Activated naive CD8-positive, alpha-beta T cell treated with anti-CD3 and anti-CD28 coated beads, Interleukin-2, amount 50 U/mL, for 24 hours (primary cell): ENCODE results near the gene DHRS12.

Source experiments
- ATAC-seq: fragments of 150-1000 bp; cut with Tn5 transposase; one replicate; pipeline ENCODE4 v1.10.0; 2021
- DNase-seq: peaks from one replicate; pipeline ENCODE4 v3.0.0; 2021
- H3K27ac Mint-ChIP-seq: one replicate; pipeline ENCODE4 v1.8.0; 2021; ENCODE audit warnings: mild to moderate bottlenecking, mixed read lengths
- H3K27me3 Mint-ChIP-seq: one replicate; pipeline ENCODE4 v1.8.0; 2021; ENCODE audit warnings: mixed read lengths
- H3K36me3 Mint-ChIP-seq: one replicate; pipeline ENCODE4 v1.8.0; 2021; ENCODE audit warnings: low read depth, mixed read lengths
- H3K4me1 Mint-ChIP-seq: one replicate; pipeline ENCODE4 v1.8.0; 2021; ENCODE audit warnings: mixed read lengths
- H3K4me3 Mint-ChIP-seq: one replicate; pipeline ENCODE4 v1.8.0; 2021; ENCODE audit warnings: mild to moderate bottlenecking, moderate library complexity, mixed read lengths
- H3K9me3 Mint-ChIP-seq: one replicate; pipeline ENCODE4 v1.8.0; 2021; ENCODE audit warnings: mixed read lengths

DHRS12 gene

GRCh38 chr13:51730927-51731326, 73.0 kb downstream of the DHRS12 start:
- Mint-ChIP-seq H3K27me3 (no peaks in the 10 kb centered on the region), H3K4me1 (peaks cover 12% of the 10 kb centered on the region), H3K27ac (no peak overlapping the region), H3K9me3 (no peaks in the 10 kb centered on the region), H3K4me3 (no peak overlapping the region), H3K36me3 (peaks cover 14% of the 10 kb centered on the region)
- ATAC-seq (no peak), DNase-seq (no peak)

- peaks cover 10% of the 10 kb centered on the region for H3K4me1 Mint-ChIP-seq
- peak; percentile 88 for ATAC-seq
- no peak overlapping the region for H3K27ac Mint-ChIP-seq
- H3K9me3 Mint-ChIP-seq: no peaks in the 10 kb centered on the region
- H3K36me3 Mint-ChIP-seq: peaks cover 12% of the 10 kb centered on the region
- DNase-seq: peak; percentile 59
- no peak overlapping the region for H3K4me3 Mint-ChIP-seq
- H3K27me3 Mint-ChIP-seq: no peaks in the 10 kb centered on the region
Measured at GRCh38 chr13:51729866-51730553, 74.0 kb downstream of the DHRS12 start.

- DNase-seq (no peak), ATAC-seq (no peak)
- Mint-ChIP-seq H3K27ac (no peak overlapping the region), H3K4me3 (no peak overlapping the region), H3K27me3 (no peaks in the 10 kb centered on the region), H3K9me3 (no peaks in the 10 kb centered on the region), H3K4me1 (peaks cover 6% of the 10 kb centered on the region), H3K36me3 (peaks cover 12% of the 10 kb centered on the region)
Measured at GRCh38 chr13:51728972-51729371, 75.0 kb downstream of the DHRS12 start.

GRCh38 chr13:51728275-51728673, 75.7 kb downstream of the DHRS12 start:
- peak overlapping the region; percentile 52 for H3K27ac Mint-ChIP-seq
- ATAC-seq: no peak
- H3K4me3 Mint-ChIP-seq: no peak overlapping the region
- no peaks in the 10 kb centered on the region for H3K27me3 Mint-ChIP-seq
- peaks cover 12% of the 10 kb centered on the region for H3K36me3 Mint-ChIP-seq
- no peaks in the 10 kb centered on the region for H3K9me3 Mint-ChIP-seq
- no peak for DNase-seq
- peaks cover 4% of the 10 kb centered on the region for H3K4me1 Mint-ChIP-seq

DNA sequence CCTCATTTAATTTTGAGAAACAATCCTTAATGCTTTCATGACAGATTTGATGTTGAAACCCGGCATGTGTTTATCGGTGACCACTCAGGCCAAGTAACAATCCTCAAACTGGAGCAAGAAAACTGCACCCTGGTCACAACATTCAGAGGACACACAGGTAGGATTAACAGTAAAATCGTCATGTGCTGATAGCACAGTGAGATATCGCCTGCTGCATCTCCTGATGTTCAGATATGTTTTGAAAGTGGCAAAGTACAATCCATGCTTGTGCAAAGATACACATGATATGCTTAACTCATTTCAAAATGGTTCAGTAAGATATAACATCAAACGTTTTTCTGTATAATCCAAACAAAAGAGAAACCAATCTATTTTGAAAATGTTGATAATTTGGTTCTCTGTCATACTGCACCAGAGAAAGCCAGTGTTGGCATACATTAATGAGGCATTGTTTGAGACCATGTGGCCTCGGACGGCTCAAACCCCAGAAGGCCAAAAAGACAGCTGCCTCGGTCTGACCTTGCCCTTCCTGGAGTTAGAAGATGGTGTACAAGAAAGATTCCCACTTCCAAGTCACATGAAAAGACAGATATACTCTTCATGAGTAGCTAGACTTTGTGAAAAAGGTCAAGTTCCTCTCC, 76.2 kb downstream of the DHRS12 start:
- H3K4me1 Mint-ChIP-seq: peaks cover 4% of the 10 kb centered on the region
- no peaks in the 10 kb centered on the region for H3K9me3 Mint-ChIP-seq
- peaks cover 12% of the 10 kb centered on the region for H3K36me3 Mint-ChIP-seq
- H3K27me3 Mint-ChIP-seq: no peaks in the 10 kb centered on the region
- no peak for DNase-seq
- ATAC-seq: no peak
- no peak overlapping the region for H3K4me3 Mint-ChIP-seq
- no peak overlapping the region for H3K27ac Mint-ChIP-seq

- H3K36me3 Mint-ChIP-seq: peaks cover 11% of the 10 kb centered on the region
- no peak overlapping the region for H3K27ac Mint-ChIP-seq
- no peak for ATAC-seq
- no peak overlapping the region for H3K4me3 Mint-ChIP-seq
- no peaks in the 10 kb centered on the region for H3K9me3 Mint-ChIP-seq
- H3K4me1 Mint-ChIP-seq: peaks cover 4% of the 10 kb centered on the region
- H3K27me3 Mint-ChIP-seq: no peaks in the 10 kb centered on the region
- no peak for DNase-seq
Measured at GRCh38 chr13:51726446-51727193, 77.3 kb downstream of the DHRS12 start.

DNA sequence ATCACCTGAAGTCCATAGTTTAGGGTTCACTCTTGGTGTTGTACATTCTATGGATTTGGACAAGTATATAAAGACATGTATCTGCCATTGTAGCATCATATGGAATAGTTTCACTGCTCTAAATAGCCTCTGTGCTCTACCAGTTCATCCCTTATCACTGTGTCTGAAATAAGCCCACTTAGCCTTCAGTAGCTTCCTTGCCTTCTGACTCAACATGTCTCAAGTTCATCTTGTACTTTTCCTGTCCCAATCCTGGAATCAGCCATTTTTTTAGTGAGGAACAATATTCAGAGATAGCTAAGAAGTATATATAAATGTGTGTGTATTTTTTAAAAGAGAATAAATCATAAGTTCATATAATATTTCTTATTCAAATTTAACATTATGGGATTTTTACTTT, 79.2 kb downstream of the DHRS12 start:
- no peak overlapping the region for H3K4me3 Mint-ChIP-seq
- no peaks in the 10 kb centered on the region for H3K27me3 Mint-ChIP-seq
- no peak for ATAC-seq
- DNase-seq: no peak
- H3K27ac Mint-ChIP-seq: no peak overlapping the region
- H3K4me1 Mint-ChIP-seq: peaks cover 6% of the 10 kb centered on the region
- no peaks in the 10 kb centered on the region for H3K9me3 Mint-ChIP-seq
- H3K36me3 Mint-ChIP-seq: peaks cover 9% of the 10 kb centered on the region

GRCh38 chr13:51723529-51723928, 80.4 kb downstream of the DHRS12 start:
- Mint-ChIP-seq H3K27me3 (no peaks in the 10 kb centered on the region), H3K4me1 (peaks cover 6% of the 10 kb centered on the region), H3K27ac (no peak overlapping the region), H3K9me3 (no peaks in the 10 kb centered on the region), H3K4me3 (no peak overlapping the region), H3K36me3 (peaks cover 9% of the 10 kb centered on the region)
- DNase-seq (no peak), ATAC-seq (no peak)

- ATAC-seq: peak; percentile 49
Measured at GRCh38 chr13:51721496-51721895, 82.5 kb downstream of the DHRS12 start.

DNA sequence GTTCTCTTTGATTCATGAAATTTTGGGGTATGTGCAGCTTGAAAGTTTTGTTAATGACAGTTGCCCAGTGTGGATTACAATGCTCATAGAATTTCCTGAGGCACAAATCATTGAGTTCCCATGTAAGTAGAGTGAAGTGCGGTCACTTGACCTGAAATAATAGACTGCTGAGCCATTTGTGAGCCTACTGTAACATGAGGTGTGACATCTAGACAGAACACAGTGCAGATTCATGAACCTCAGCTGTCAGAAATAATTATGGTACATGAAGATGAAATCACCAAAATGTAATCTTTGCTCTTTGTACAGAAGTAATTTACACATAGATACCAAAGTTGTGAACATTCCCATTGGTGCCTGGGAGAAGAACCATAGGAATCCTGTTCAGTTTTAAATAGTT, 84.6 kb downstream of the DHRS12 start:
- Mint-ChIP-seq H3K36me3 (peaks cover 2% of the 10 kb centered on the region), H3K27ac (no peak overlapping the region), H3K27me3 (no peaks in the 10 kb centered on the region), H3K4me3 (no peak overlapping the region), H3K9me3 (no peaks in the 10 kb centered on the region), H3K4me1 (peaks cover 2% of the 10 kb centered on the region)
- DNase-seq (no peak), ATAC-seq (no peak)

More at GRCh38 chr13:51721496-51721895, 82.5 kb downstream of the DHRS12 start:
- H3K27ac Mint-ChIP-seq: no peak overlapping the region
- peaks cover 2% of the 10 kb centered on the region for H3K4me1 Mint-ChIP-seq
- H3K36me3 Mint-ChIP-seq: no peaks in the 10 kb centered on the region
- H3K27me3 Mint-ChIP-seq: no peaks in the 10 kb centered on the region
- DNase-seq: no peak
- H3K9me3 Mint-ChIP-seq: no peaks in the 10 kb centered on the region
- no peak overlapping the region for H3K4me3 Mint-ChIP-seq
